SU-DHL-6 (cell line): Measurements from ENCODE around the gene EREG.
"Not testable (repeated sequence)": the region's sequence is repeated elsewhere in the genome, so short reads cannot be mapped to it uniquely, and the experiment has no call there.

ENCODE experiments used
- H2AFZ ChIP-seq: fragments of 200-600 bp; sonication (generic); 2 replicates; pipeline ENCODE4 v1.6.1; 2014; ENCODE audit warnings: low read depth, mild to moderate bottlenecking, moderate library complexity, mixed read lengths, antibody characterized with exemption, low read length; ENCODE audit not compliant: severe bottlenecking
- H3F3A ChIP-seq: fragments of 200-600 bp; shearing (Covaris generic); 2 replicates; pipeline ENCODE4 v1.6.0; 2016; ENCODE audit warnings: antibody characterized with exemption, mild to moderate bottlenecking; ENCODE audit not compliant: insufficient read depth
- H3K27ac ChIP-seq: fragments of 200-600 bp; sonication (generic); 2 replicates; pipeline ENCODE4 v1.5.1; 2016; ENCODE audit warnings: low read depth, mild to moderate bottlenecking, low read length, moderate library complexity, mixed read lengths
- H3K27me3 ChIP-seq: fragments of 200-600 bp; sonication (generic), shearing (Covaris generic); 2 replicates; pipeline ENCODE4 v1.6.0; 2014; ENCODE audit warnings: mild to moderate bottlenecking, low read length
- H3K36me3 ChIP-seq: fragments of 200-600 bp; sonication (generic); 2 replicates; pipeline ENCODE4 v1.6.1; 2014; ENCODE audit warnings: mild to moderate bottlenecking, low read length, mixed read lengths
- H3K4me2 ChIP-seq: fragments of 300-600, 200-600 bp; shearing (Covaris generic), sonication (generic); 2 replicates; pipeline ENCODE4 v1.6.0; 2014; ENCODE audit warnings: low read length, low read depth, mild to moderate bottlenecking; ENCODE audit not compliant: poor library complexity, severe bottlenecking
- H3K4me3 ChIP-seq: fragments of 200-600 bp; sonication (generic); 2 replicates; pipeline ENCODE4 v1.5.1; 2014; ENCODE audit warnings: antibody characterized with exemption, low read length, mild to moderate bottlenecking, mixed read lengths; ENCODE audit not compliant: insufficient read depth, poor library complexity, severe bottlenecking
- H3K79me2 ChIP-seq: fragments of 200-600 bp; sonication (generic); 2 replicates; pipeline ENCODE4 v1.6.1; 2014; ENCODE audit warnings: mild to moderate bottlenecking, low read length, moderate library complexity; ENCODE audit not compliant: insufficient read depth
- H3K9ac ChIP-seq: fragments of 200-600 bp; sonication (generic); 2 replicates; pipeline ENCODE4 v1.7.0; 2014; ENCODE audit warnings: mild to moderate bottlenecking, low read length
- H3K9me2 ChIP-seq: fragments of 200-600 bp; sonication (generic); replicated peaks from 2 replicates; pipeline ENCODE4 v1.6.1; 2014; ENCODE audit warnings: low read length; ENCODE audit not compliant: insufficient read depth
- H3K9me3 ChIP-seq: fragments of 200-600 bp; sonication (generic); 2 replicates; pipeline ENCODE4 v1.6.1; 2014; ENCODE audit warnings: low read length, mixed read lengths; ENCODE audit not compliant: insufficient read depth
- H4K20me1 ChIP-seq: fragments of 200-600 bp; sonication (generic); 2 replicates; pipeline ENCODE4 v1.6.1; 2014; ENCODE audit warnings: low read depth, mild to moderate bottlenecking, antibody characterized with exemption, low read length, moderate library complexity, mixed read lengths
- EZH2phosphoT487 ChIP-seq: fragments of 200-600 bp; sonication (generic), shearing (Covaris generic); conservative IDR thresholded peaks from 2 replicates; pipeline ENCODE4 v1.6.1; 2018; ENCODE audit warnings: mild to moderate bottlenecking, antibody characterized with exemption, low read length, moderate library complexity, mixed read lengths
- TF ChIP-seq, protein P1 (sequence below): fragments of 200-600 bp; sonication (generic); IDR thresholded peaks from one replicate; pipeline ENCODE4 v1.5.1; 2017; ENCODE audit warnings: antibody characterized with exemption, mild to moderate bottlenecking, low read length, moderate library complexity; ENCODE audit not compliant: insufficient read depth, poor library complexity, severe bottlenecking

EREG gene

GRCh38 chr4:74338792-74339333 lies 26.1 kb upstream of the EREG start:
- TF ChIP-seq, protein P1, sequence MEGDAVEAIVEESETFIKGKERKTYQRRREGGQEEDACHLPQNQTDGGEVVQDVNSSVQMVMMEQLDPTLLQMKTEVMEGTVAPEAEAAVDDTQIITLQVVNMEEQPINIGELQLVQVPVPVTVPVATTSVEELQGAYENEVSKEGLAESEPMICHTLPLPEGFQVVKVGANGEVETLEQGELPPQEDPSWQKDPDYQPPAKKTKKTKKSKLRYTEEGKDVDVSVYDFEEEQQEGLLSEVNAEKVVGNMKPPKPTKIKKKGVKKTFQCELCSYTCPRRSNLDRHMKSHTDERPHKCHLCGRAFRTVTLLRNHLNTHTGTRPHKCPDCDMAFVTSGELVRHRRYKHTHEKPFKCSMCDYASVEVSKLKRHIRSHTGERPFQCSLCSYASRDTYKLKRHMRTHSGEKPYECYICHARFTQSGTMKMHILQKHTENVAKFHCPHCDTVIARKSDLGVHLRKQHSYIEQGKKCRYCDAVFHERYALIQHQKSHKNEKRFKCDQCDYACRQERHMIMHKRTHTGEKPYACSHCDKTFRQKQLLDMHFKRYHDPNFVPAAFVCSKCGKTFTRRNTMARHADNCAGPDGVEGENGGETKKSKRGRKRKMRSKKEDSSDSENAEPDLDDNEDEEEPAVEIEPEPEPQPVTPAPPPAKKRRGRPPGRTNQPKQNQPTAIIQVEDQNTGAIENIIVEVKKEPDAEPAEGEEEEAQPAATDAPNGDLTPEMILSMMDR, result no peak
- TF ChIP-seq EZH2phosphoT487, result no peak
- Histone ChIP-seq H3K4me2 (no peak overlapping the region), H3K9me2 (no peaks in the 10 kb centered on the region), H2AFZ (no peak overlapping the region), H3K4me3 (no peak overlapping the region), H3K27me3 (no peaks in the 10 kb centered on the region), H4K20me1 (no peaks in the 10 kb centered on the region), H3K79me2 (no peaks in the 10 kb centered on the region), H3K9ac (no peak overlapping the region), H3F3A (no peaks in the 10 kb centered on the region), H3K27ac (no peak overlapping the region), H3K36me3 (no peaks in the 10 kb centered on the region), H3K9me3 (no peaks in the 10 kb centered on the region)

DNA sequence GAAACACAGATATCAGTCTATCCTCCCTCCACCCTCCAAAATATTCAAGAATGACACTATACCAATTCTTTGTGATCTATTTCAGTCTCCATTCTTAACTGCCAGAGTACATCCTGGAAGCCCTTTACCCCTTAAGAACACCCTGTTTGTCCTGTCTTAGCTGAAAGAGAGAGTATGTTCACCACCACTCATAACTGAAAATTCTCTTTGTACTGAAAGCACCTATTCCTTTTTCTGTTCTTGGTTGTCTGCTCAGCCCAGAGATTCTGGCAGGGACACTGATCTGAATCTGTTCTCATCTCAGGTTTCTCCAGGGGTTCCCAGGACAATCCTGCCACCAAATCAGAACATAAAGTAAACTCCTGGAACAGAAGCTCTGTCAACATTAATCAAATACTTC lies 25.4 kb upstream of the EREG start:
- H2AFZ ChIP-seq, result no peak overlapping the region
- H3K4me3 ChIP-seq, result no peak overlapping the region
- no peaks in the 10 kb centered on the region for H3K9me3 ChIP-seq
- H3K9me2 ChIP-seq, result no peaks in the 10 kb centered on the region
- H3K27ac ChIP-seq, result no peak overlapping the region
- no peaks in the 10 kb centered on the region for H3K79me2 ChIP-seq
- H3K4me2 ChIP-seq, result no peak overlapping the region
- no peak for TF ChIP-seq EZH2phosphoT487
- TF ChIP-seq, protein P1, result no peak
- no peaks in the 10 kb centered on the region for H3F3A ChIP-seq
- no peak overlapping the region for H3K9ac ChIP-seq
- no peaks in the 10 kb centered on the region for H3K27me3 ChIP-seq
- no peaks in the 10 kb centered on the region for H3K36me3 ChIP-seq
- no peaks in the 10 kb centered on the region for H4K20me1 ChIP-seq

GRCh38 chr4:74340421-74340820 lies 24.5 kb upstream of the EREG start:
- not testable (repeated sequence) for H3K4me3 ChIP-seq, H3K9me2 ChIP-seq, H3F3A ChIP-seq, H2AFZ ChIP-seq, H3K9ac ChIP-seq, H3K79me2 ChIP-seq, H3K36me3 ChIP-seq, H3K9me3 ChIP-seq, H3K27me3 ChIP-seq, H3K27ac ChIP-seq, H3K4me2 ChIP-seq, H4K20me1 ChIP-seq

DNA sequence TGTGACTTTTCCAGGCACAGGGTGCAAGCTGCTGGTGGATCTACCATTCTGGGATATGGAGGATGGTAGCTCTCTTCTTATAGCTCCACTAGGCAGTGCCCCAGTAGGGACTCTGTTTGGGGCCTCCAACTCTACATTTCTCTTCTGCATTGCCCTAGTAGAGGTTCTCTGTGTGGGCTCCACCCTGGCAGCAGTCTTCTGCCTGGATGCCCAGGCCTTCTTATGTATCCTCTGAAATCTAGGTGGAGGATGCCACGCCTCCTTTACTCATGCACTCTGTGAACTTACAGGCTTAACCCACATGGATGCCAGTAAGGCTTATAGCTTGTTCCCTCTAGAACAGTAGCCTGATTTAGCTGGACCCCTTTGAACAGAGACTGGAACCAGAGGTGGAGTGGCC lies 20.9 kb upstream of the EREG start:
- Histone ChIP-seq H3K27me3 (no peaks in the 10 kb centered on the region), H3K27ac (no peak overlapping the region), H3K79me2 (no peaks in the 10 kb centered on the region), H2AFZ (no peak overlapping the region), H3K36me3 (no peaks in the 10 kb centered on the region), H3K9me2 (no peaks in the 10 kb centered on the region), H3K9me3 (no peaks in the 10 kb centered on the region), H3F3A (no peaks in the 10 kb centered on the region), H3K9ac (no peak overlapping the region), H3K4me2 (no peak overlapping the region), H3K4me3 (no peak overlapping the region), H4K20me1 (no peaks in the 10 kb centered on the region)
- no peak for TF ChIP-seq EZH2phosphoT487
- TF ChIP-seq, protein P1, result no peak
